GM21423 (cell line): ENCODE results near the gene IL32.

Source experiments
- ATAC-seq: cut with Tn5 transposase; IDR thresholded peaks from one replicate; pipeline ENCODE4 v1.9.1; 2021; ENCODE audit warnings: mild to moderate bottlenecking, moderate library complexity; ENCODE audit not compliant: unreplicated experiment

The IL32 gene

DNA sequence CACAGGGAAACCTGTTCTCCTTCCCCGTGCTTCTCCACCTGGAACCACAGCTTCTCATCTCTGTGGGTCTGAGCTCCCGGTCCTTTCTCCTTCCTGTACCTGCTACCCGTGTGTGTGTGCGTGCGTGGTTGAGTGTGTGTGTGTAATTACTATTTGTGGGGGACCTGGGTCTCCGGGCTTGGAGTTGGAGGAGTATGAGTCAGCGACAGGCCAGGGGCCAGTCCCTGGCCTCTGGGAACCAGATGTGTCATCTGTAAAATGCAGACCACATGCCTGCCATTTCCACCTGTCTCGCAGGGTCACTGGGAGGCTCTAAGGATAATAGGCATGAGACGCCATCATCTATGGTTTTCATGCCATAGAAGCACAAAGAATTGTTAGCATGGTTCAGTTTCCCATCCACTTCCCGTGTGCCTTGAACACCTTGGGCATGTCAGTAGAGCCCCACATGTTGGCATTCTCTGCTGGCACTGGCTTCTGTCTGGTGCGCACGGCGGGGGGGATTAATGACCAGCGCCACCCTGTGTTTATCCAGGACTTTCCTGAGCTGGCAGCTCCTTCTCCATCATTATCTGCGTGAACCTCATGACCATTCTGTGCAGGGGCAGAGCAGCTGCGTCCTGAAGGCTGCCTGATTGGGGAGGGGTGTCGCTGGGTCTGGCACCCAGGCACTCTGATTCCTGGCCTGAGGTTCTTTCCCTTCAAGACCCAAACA is 48.5 kb downstream of the IL32 start:
- ATAC-seq, result no peak

DNA sequence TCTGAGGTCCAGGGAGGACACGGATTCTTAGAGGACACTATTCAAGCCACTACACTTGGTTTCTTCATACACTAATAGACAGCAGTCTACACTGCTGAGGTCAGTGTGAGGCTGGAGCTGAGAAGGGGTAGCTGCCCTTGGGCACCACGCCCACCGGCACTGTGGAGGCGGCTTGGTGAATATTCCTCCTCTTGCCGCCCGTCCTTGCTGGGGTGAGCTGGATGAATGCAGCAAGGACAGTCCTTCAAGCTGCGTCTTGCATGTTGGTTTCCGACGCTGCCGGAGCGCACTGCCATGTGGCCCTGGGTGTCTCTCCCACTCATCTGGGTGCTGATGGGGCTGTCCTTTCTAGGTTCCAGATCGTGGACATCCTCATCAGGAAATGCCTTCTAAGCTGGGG is 49.6 kb downstream of the IL32 start:
- no peak for ATAC-seq

DNA sequence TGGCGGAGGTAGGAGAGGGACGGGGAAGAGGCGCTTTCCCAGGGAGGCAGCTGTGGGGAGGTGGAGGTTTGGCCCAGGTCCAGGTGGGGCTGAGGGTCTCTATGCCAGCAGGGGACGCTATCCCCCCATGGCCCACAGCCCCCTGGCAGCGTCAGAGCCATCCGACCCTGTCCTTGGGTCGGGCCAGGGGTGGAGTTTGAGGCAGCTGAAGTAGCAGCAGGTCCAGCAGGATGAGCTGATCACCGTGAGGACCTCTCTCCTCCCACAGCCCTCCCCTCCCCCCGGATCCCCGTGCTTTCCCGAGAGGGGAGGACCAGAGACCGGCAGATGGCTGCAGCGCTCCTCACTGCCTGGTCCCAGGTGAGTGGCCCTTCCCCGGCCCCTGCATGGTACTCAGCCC is 50.1 kb downstream of the IL32 start:
- ATAC-seq, result no peak

DNA sequence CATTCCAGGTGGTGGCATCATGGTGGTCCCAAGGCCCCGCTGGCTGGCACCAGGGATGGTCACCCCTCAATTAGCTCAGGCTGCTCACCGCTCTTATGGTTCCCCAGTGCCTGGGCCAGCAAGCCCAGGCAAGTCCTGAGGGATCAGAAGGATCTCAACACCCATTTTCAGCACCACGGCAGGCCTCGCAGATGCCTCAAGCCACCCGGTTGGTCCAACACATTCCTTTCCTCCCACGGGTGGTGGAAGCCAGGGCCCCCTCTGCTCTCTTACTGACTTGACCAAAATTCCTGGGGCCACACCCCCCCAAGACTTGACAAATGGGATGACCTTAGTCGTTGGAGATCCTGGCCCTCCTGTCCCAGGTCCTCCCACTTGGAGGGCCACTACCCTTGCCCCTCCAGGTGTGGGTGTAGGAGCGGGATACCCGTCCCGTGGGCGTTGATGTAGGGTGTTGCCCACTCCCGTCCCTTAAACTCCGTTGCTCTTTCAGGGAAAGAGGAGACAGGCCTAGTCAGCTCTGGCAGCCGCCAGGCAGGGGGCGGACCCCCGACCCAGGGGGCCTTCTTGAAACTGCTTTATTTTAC is 52.9 kb downstream of the IL32 start:
- no peak for ATAC-seq

DNA sequence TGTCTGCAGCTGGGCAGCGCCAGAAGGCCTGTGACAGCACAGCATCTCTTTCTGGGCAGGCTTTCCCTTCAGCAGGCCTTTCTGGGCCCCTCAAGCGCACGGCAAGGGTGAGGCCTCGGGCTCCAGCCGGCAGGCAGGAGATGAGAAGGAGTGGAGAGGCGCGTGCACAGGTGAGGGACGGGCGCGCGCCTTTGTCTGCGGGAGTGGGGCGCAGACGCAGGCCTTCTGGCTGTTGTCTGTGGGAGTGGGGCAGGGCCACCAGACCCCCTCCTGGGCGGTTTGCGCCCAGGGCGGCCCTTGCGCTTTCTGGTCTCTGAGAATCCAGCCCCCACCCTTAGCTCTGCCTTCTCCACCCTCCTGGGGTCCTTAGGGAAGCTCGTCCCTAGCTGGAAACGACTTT is 53.4 kb downstream of the IL32 start:
- ATAC-seq, result no peak
